ENCODE results near the gene PRR4. TPM values are rescaled to one million over a fixed set of nuclear protein-coding genes. Genes with fewer than 3 reads are reported as not detected.

The PRR4 gene
- not detected in 2 replicates for total RNA-seq

GRCh38 chr12:10849425-10849878, at the start of gene PRR4:
TSS of gene PRR4 (minus strand) at chr12:10849475. CDS start at chr12:10849437, 38 bp downstream.

GRCh38 chr12:10884086-10884725, 34.9 kb upstream of the PRR4 start, which contains the start of gene PRH1:
TSS of gene PRH1 (minus strand) at chr12:10884255. CDS start at chr12:10884217, 38 bp downstream.

GRCh38 chr12:10826258-10826657, 23.0 kb downstream of the PRR4 start, which contains the start of gene TAS2R10:
TSS of gene TAS2R10 (minus strand) at chr12:10826358. CDS start at chr12:10826269, 89 bp downstream.

GRCh38 chr12:10810068-10810467, 39.2 kb downstream of the PRR4 start, which contains the start of gene TAS2R9:
TSS of gene TAS2R9 (minus strand) at chr12:10810168. CDS start at chr12:10810075, 93 bp downstream.

GRCh38 chr12:10807186-10807585, 42.1 kb downstream of the PRR4 start, which contains the start of gene TAS2R8:
TSS of gene TAS2R8 (minus strand) at chr12:10807286. CDS start at chr12:10806980, 306 bp downstream.

GRCh38 chr12:10802587-10802986, 46.7 kb downstream of the PRR4 start, which contains the start of gene TAS2R7:
TSS of gene TAS2R7 (minus strand) at chr12:10802627. CDS start at chr12:10802570, 57 bp downstream.

Other genes starting within 250 kb of the PRR4 start
- gene MAGOHB, start 235.9 kb downstream of the PRR4 start, total RNA-seq: 10.0 and 28.9 TPM in 2 replicates
- gene STYK1, start 175.4 kb downstream of the PRR4 start, total RNA-seq: 0.26 TPM in 1 of 2 replicates, not detected in the other
- 218 and 242 TPM in 2 replicates for gene YBX3, start 126.2 kb downstream of the PRR4 start, total RNA-seq
- gene TAS2R7, start 46.8 kb downstream of the PRR4 start, total RNA-seq: not detected in 2 replicates
- gene TAS2R8, start 42.2 kb downstream of the PRR4 start, total RNA-seq: not detected in 2 replicates
- gene TAS2R9, start 39.3 kb downstream of the PRR4 start, total RNA-seq: not detected in 2 replicates
- gene TAS2R10, start 23.1 kb downstream of the PRR4 start, total RNA-seq: 0.26 TPM in 1 of 2 replicates, not detected in the other
- gene PRH1, start 34.8 kb upstream of the PRR4 start, total RNA-seq: 2.6 and 4.1 TPM in 2 replicates
- gene TAS2R13, start 60.1 kb upstream of the PRR4 start, total RNA-seq: not detected in 2 replicates
- gene PRH2, start 79.8 kb upstream of the PRR4 start, total RNA-seq: 2.3 TPM in 1 of 2 replicates, not detected in the other
- gene TAS2R14, start 89.8 kb upstream of the PRR4 start, total RNA-seq: 2.1 and 6.3 TPM in 2 replicates
- 0.43 TPM in 1 of 2 replicates, not detected in the other for gene TAS2R50, start 137.4 kb upstream of the PRR4 start, total RNA-seq
- gene TAS2R20, start 148.8 kb upstream of the PRR4 start, total RNA-seq: 0.68 and 0.93 TPM in 2 replicates
- 0.17 and 0.35 TPM in 2 replicates for gene TAS2R19, start 173.1 kb upstream of the PRR4 start, total RNA-seq
- gene TAS2R31, start 181.9 kb upstream of the PRR4 start, total RNA-seq: 0.35 TPM in 1 of 2 replicates, not detected in the other
- gene TAS2R46, start 212.8 kb upstream of the PRR4 start, total RNA-seq: not detected in 2 replicates
- not detected in 2 replicates for gene TAS2R43, start 242.8 kb upstream of the PRR4 start, total RNA-seq

Measured in pericardium fibroblast (primary cell).